CD14-positive monocyte (primary cell): Measurements from ENCODE around the gene BRICD5. TPM values are rescaled to one million over a fixed set of nuclear protein-coding genes. Genes with fewer than 3 reads are reported as not detected.

Experiments used
- DNase-seq, 3 donors: peaks; one replicate each; pipeline ENCODE4 v3.0.0-alpha.2; 2011 to 2022
- H2AFZ ChIP-seq: 2 replicates; pipeline ENCODE4 v1.6.0; 2012; ENCODE audit warnings: mild to moderate bottlenecking, low read depth, low read length, inconsistent platforms; ENCODE audit not compliant: insufficient read depth, poor library complexity, severe bottlenecking
- H3K27ac ChIP-seq, 2 donors: 1 replicate in 1 of 2; 2 replicates in 1 of 2; pipeline ENCODE4 v1.5.1; 2012 to 2013; ENCODE audit warnings: low read length in 2 of 2, control low read depth in 1 of 2, inconsistent platforms in 1 of 2, low read depth in 1 of 2, mild to moderate bottlenecking in 1 of 2
- H3K27me3 ChIP-seq, 2 donors: one replicate each; pipeline versions ENCODE4 v1.6.0 to v1.6.1; 2011 to 2013; ENCODE audit warnings: low read length in 2 of 2; ENCODE audit not compliant: control insufficient read depth in 2 of 2, insufficient read depth in 2 of 2
- H3K36me3 ChIP-seq, 2 donors: replicated peaks in 1 of 2; 1 replicate in 1 of 2; 2 replicates in 1 of 2; pipeline versions ENCODE4 v1.5.1 to v1.6.1; 2012 to 2013; ENCODE audit warnings: low read length in 2 of 2, control low read depth in 1 of 2, inconsistent platforms in 1 of 2, mild to moderate bottlenecking in 1 of 2; ENCODE audit not compliant: insufficient read depth in 2 of 2, control insufficient read depth in 1 of 2
- H3K4me1 ChIP-seq, 2 donors: 1 replicate in 1 of 2; 2 replicates in 1 of 2; pipeline versions ENCODE4 v1.5.1 to v1.6.1; 2012 to 2013; ENCODE audit warnings: low read length in 2 of 2, control low read depth in 1 of 2, inconsistent platforms in 1 of 2, mild to moderate bottlenecking in 1 of 2, moderate library complexity in 1 of 2; ENCODE audit not compliant: insufficient read depth in 2 of 2, control insufficient read depth in 1 of 2
- H3K4me2 ChIP-seq: replicated peaks from 2 replicates; pipeline ENCODE3; 2012; ENCODE audit warnings: low read length, moderate library complexity, mild to moderate bottlenecking; ENCODE audit not compliant: poor library complexity, severe bottlenecking; ENCODE audit errors: extremely low read depth
- H3K4me3 ChIP-seq, 3 experiments: fragments of 200-600 bp in 1 of 3; sonication (generic) in 1 of 3; replicated peaks in 1 of 3; 1 replicate in 2 of 3; 2 replicates in 1 of 3; pipeline ENCODE4 v1.5.1; 2011 to 2013; ENCODE audit warnings: low read length in 3 of 3, mild to moderate bottlenecking in 3 of 3, control low read depth in 2 of 3, low read depth in 2 of 3, inconsistent platforms in 1 of 3, moderate library complexity in 1 of 3
- H3K79me2 ChIP-seq: 2 replicates; pipeline ENCODE4 v1.6.0; 2012; ENCODE audit warnings: mild to moderate bottlenecking, control low read depth, inconsistent platforms, low read length, moderate library complexity; ENCODE audit not compliant: insufficient read depth
- H3K9ac ChIP-seq: 2 replicates; pipeline ENCODE4 v1.6.0; 2017; ENCODE audit warnings: low read length, mild to moderate bottlenecking; ENCODE audit not compliant: insufficient read depth, poor library complexity, severe bottlenecking
- H3K9me3 ChIP-seq, 2 donors: replicated peaks in 1 of 2; 1 replicate in 1 of 2; 2 replicates in 1 of 2; pipeline versions ENCODE4 v1.5.1 to v1.6.1; 2012 to 2013; ENCODE audit warnings: low read length in 2 of 2, control low read depth in 1 of 2; ENCODE audit not compliant: control insufficient read depth in 1 of 2, insufficient read depth in 1 of 2
- H4K20me1 ChIP-seq: 2 replicates; pipeline ENCODE4 v1.6.0; 2012; ENCODE audit warnings: mild to moderate bottlenecking, low read length, control low read depth, moderate library complexity; ENCODE audit not compliant: insufficient read depth
- H3K27ac Mint-ChIP-seq, 7 donors: one replicate each; pipeline ENCODE4 v1.8.0; 2020; ENCODE audit warnings: mild to moderate bottlenecking in 7 of 7, mixed read lengths in 7 of 7, moderate library complexity in 6 of 7, inconsistent platforms in 2 of 7
- H3K27me3 Mint-ChIP-seq, 3 donors: one replicate each; pipeline ENCODE4 v1.8.0; 2021 to 2022; ENCODE audit warnings: low read depth in 3 of 3, mild to moderate bottlenecking in 3 of 3, mixed read lengths in 3 of 3, moderate library complexity in 3 of 3, inconsistent platforms in 1 of 3
- H3K36me3 Mint-ChIP-seq, 2 donors: one replicate each; pipeline ENCODE4 v1.8.0; 2020; ENCODE audit warnings: mixed read lengths in 2 of 2, inconsistent platforms in 1 of 2, mild to moderate bottlenecking in 1 of 2
- H3K4me1 Mint-ChIP-seq: one replicate; pipeline ENCODE4 v1.8.0; 2020; ENCODE audit warnings: mild to moderate bottlenecking, mixed read lengths
- H3K4me3 Mint-ChIP-seq, 2 donors: one replicate each; pipeline ENCODE4 v1.8.0; 2020; ENCODE audit warnings: mild to moderate bottlenecking in 2 of 2, mixed read lengths in 2 of 2, moderate library complexity in 1 of 2
- H3K9me3 Mint-ChIP-seq, 7 donors: one replicate each; pipeline ENCODE4 v1.8.0; 2020 to 2022; ENCODE audit warnings: mixed read lengths in 7 of 7, mild to moderate bottlenecking in 6 of 7, moderate library complexity in 6 of 7, inconsistent platforms in 2 of 7
- CTCF ChIP-seq: fragments of 200-600 bp; IDR thresholded peaks from one replicate; pipeline ENCODE4 v1.8.0; 2022; ENCODE audit warnings: antibody characterized with exemption, mild to moderate bottlenecking
- WGBS: methylation state at CpG from one replicate; pipeline ENCODE4 v1.1.5; 2013; ENCODE audit warnings: missing lambda C conversion rate; ENCODE audit not compliant: insufficient coverage; 5-methylcytosine and 5-hydroxymethylcytosine counted together
- intact Hi-C, 2 donors: fragments of 100-400 bp; cut with micrococcal nuclease; formaldehyde crosslinking; loops; one replicate each; pipeline versions ENCODE4 v1.15.0 to v1.15.1; 2023
- polyA plus RNA-seq, 3 donors: library from polyadenylated mRNA; depleted of rRNA in 1 of 3; unstranded in 2 of 3; stranded (reverse) in 1 of 3; fragments of 300-500 nt in 2 of 3; fragments of >200 nt in 1 of 3; fragmentation: Illumina TruSeq in 2 of 3; gene quantifications; 1 replicate in 2 of 3; 2 replicates in 1 of 3; pipeline ENCODE4 v1.2.3, GENCODE V29; 2012 to 2021

Gene BRICD5
- polyA plus RNA-seq, 3 donors, result 8.8 TPM; not detected in 2

- peaks cover 19 to 30% of the 10 kb centered on the region in 2 donors for H3K36me3 Mint-ChIP-seq
These were observed 31.1 kb downstream of the BRICD5 start for GRCh38 chr16:2179576-2179975.

GRCh38 chr16:2179107-2179501 lies 31.6 kb downstream of the BRICD5 start:
- Histone ChIP-seq H3K36me3 (peaks cover 30 to 38% of the 10 kb centered on the region in 2 donors), H3K9me3 (no peaks in the 10 kb centered on the region), H4K20me1 (no peaks in the 10 kb centered on the region), H3K4me2 (no peak overlapping the region), H3K4me1 (no peaks in the 10 kb centered on the region), H3K27ac (no peak overlapping the region), H3K4me3 (no peak overlapping the region), H3K27me3 (peaks cover 0 to 3% of the 10 kb centered on the region in 2 donors), H3K9ac (no peak overlapping the region), H3K79me2 (no peaks in the 10 kb centered on the region), H2AFZ (no peak overlapping the region)
- peaks cover 24 to 34% of the 10 kb centered on the region in 2 donors for H3K36me3 Mint-ChIP-seq
- H3K27ac Mint-ChIP-seq, result no peak overlapping the region
- no peak overlapping the region for H3K4me3 Mint-ChIP-seq
- H3K9me3 Mint-ChIP-seq, result peaks cover 0 to 2% (median 0%) of the 10 kb centered on the region in 7 donors
- H3K27me3 Mint-ChIP-seq, result peaks cover 0 to 3% (median 2%) of the 10 kb centered on the region in 3 donors
- intact Hi-C loops, result no loop called here
- DNase-seq, result no peak
- H3K4me1 Mint-ChIP-seq, result no peaks in the 10 kb centered on the region
- no peak for TF ChIP-seq CTCF
- 46% methylated on average over 38 of the region's 50 CpGs for WGBS

More at GRCh38 chr16:2179576-2179975, 31.1 kb downstream of the BRICD5 start:
- Histone ChIP-seq H3K36me3 (peaks cover 25 to 34% of the 10 kb centered on the region in 2 donors), H3K9me3 (no peaks in the 10 kb centered on the region), H3K9ac (no peak overlapping the region), H3K27me3 (peaks cover 0 to 3% of the 10 kb centered on the region in 2 donors), H3K4me3 (no peak overlapping the region), H4K20me1 (no peaks in the 10 kb centered on the region), H2AFZ (no peak overlapping the region), H3K4me2 (no peak overlapping the region), H3K4me1 (no peaks in the 10 kb centered on the region), H3K79me2 (no peaks in the 10 kb centered on the region), H3K27ac (no peak overlapping the region)
- TF ChIP-seq CTCF, result no peak
- Mint-ChIP-seq H3K27ac (no peak overlapping the region), H3K9me3 (peaks cover 0 to 2% (median 0%) of the 10 kb centered on the region in 7 donors), H3K27me3 (peaks cover 0 to 3% (median 2%) of the 10 kb centered on the region in 3 donors), H3K4me1 (no peaks in the 10 kb centered on the region), H3K4me3 (no peak overlapping the region)
- no peak for DNase-seq
- WGBS, result 98% methylated on average over 31 of the region's 31 CpGs
- intact Hi-C loops, result no loop called here
